ENCODE measurements around the gene AMN1.
"Not testable (repeated sequence)": the region's sequence is repeated elsewhere in the genome, so short reads cannot be mapped to it uniquely, and the experiment has no call there.

The AMN1 gene

GRCh38 chr12:31737345-31737744 lies 8.5 kb upstream of the AMN1 start:
- Histone ChIP-seq H3K9ac (ENCODE audit: low read length) (no peak overlapping the region), H3K9me3 (ENCODE audit: low read length) (no peaks in the 10 kb centered on the region), H3K4me1 (ENCODE audit: insufficient read depth, low read length, severe bottlenecking) (peaks cover 38% of the 10 kb centered on the region), H3K4me2 (ENCODE audit: low read length) (no peak overlapping the region), H3K36me3 (ENCODE audit: insufficient read depth, low read length) (no peaks in the 10 kb centered on the region), H3K79me2 (ENCODE audit: insufficient read depth, low read length) (no peaks in the 10 kb centered on the region), H3K4me3 (ENCODE audit: low read depth, low read length, poor library complexity, severe bottlenecking) (no peak overlapping the region), H2AFZ (ENCODE audit: low read length) (0 out of 2 replicates have a peak overlapping the region, but pooled peaks have one; percentile 28), H3K27ac (ENCODE audit: low read depth, low read length, poor library complexity, severe bottlenecking) (no peak overlapping the region), H3K27me3 (ENCODE audit: insufficient read depth, low read length) (no peaks in the 10 kb centered on the region), H4K20me1 (ENCODE audit: insufficient read depth, low read length) (no peaks in the 10 kb centered on the region), H3K9me2 (ENCODE audit: low read depth, low read length) (no peaks in the 10 kb centered on the region), H3F3A (ENCODE audit: insufficient read depth, low read length) (no peaks in the 10 kb centered on the region)
- no peak for TF ChIP-seq CTCF (IDR thresholded peaks at IDR 0.05; ENCODE audit: low read length)
- TF ChIP-seq EZH2 (IDR thresholded peaks at IDR 0.05; ENCODE audit: borderline replicate concordance, low read length), result no peak

- Histone ChIP-seq H3K4me3 (ENCODE audit: low read depth, low read length, poor library complexity, severe bottlenecking) (no peak overlapping the region), H3K27me3 (ENCODE audit: insufficient read depth, low read length) (no peaks in the 10 kb centered on the region), H3K9ac (ENCODE audit: low read length) (no peak overlapping the region), H3K9me3 (ENCODE audit: low read length) (no peaks in the 10 kb centered on the region), H3K79me2 (ENCODE audit: insufficient read depth, low read length) (no peaks in the 10 kb centered on the region), H3K9me2 (ENCODE audit: low read depth, low read length) (no peaks in the 10 kb centered on the region), H3K4me1 (ENCODE audit: insufficient read depth, low read length, severe bottlenecking) (peaks cover 35% of the 10 kb centered on the region), H2AFZ (ENCODE audit: low read length) (no peak overlapping the region), H3K36me3 (ENCODE audit: insufficient read depth, low read length) (no peaks in the 10 kb centered on the region), H4K20me1 (ENCODE audit: insufficient read depth, low read length) (no peaks in the 10 kb centered on the region), H3F3A (ENCODE audit: insufficient read depth, low read length) (no peaks in the 10 kb centered on the region), H3K27ac (ENCODE audit: low read depth, low read length, poor library complexity, severe bottlenecking) (no peak overlapping the region), H3K4me2 (ENCODE audit: low read length) (no peak overlapping the region)
- TF ChIP-seq EZH2 (IDR thresholded peaks at IDR 0.05; ENCODE audit: borderline replicate concordance, low read length) (no peak), CTCF (IDR thresholded peaks at IDR 0.05; ENCODE audit: low read length) (no peak)
These were observed 7.7 kb upstream of the AMN1 start for GRCh38 chr12:31736472-31736871.

GRCh38 chr12:31733549-31734432 lies 5.0 kb upstream of the AMN1 start:
- not testable (repeated sequence) for H2AFZ ChIP-seq (ENCODE audit: low read length); H3K9ac ChIP-seq (ENCODE audit: low read length); H3K9me2 ChIP-seq (ENCODE audit: low read depth, low read length); H4K20me1 ChIP-seq (ENCODE audit: insufficient read depth, low read length); H3K79me2 ChIP-seq (ENCODE audit: insufficient read depth, low read length); H3K4me3 ChIP-seq (ENCODE audit: low read depth, low read length, poor library complexity, severe bottlenecking); H3K9me3 ChIP-seq (ENCODE audit: low read length); H3K36me3 ChIP-seq (ENCODE audit: insufficient read depth, low read length); H3K27me3 ChIP-seq (ENCODE audit: insufficient read depth, low read length); H3F3A ChIP-seq (ENCODE audit: insufficient read depth, low read length)
- peaks cover 39% of the 10 kb centered on the region for H3K4me1 ChIP-seq (ENCODE audit: insufficient read depth, low read length, severe bottlenecking)
- H3K27ac ChIP-seq (ENCODE audit: low read depth, low read length, poor library complexity, severe bottlenecking), result peak overlapping the region; percentile 30
- peak overlapping the region; percentile 9; the same call in 1 of the 2 replicates for H3K4me2 ChIP-seq (ENCODE audit: low read length)

All from OCI-LY1 (cell line).